GM23338 (cell line): ENCODE measurements around the gene PGAP3. TPM values are rescaled to one million over a fixed set of nuclear protein-coding genes. Genes with fewer than 3 reads are reported as not detected.
"Not testable (repeated sequence)": the region's sequence is repeated elsewhere in the genome, so short reads cannot be mapped to it uniquely, and the experiment has no call there.

Source experiments
- ATAC-seq: fragments of 200-7000 bp; cut with Tn5 transposase; 3 replicates; pipeline ENCODE4 v1.9.1; 2020
- DNase-seq: peaks from one replicate; pipeline ENCODE4 v3.0.0-alpha.2; 2015; ENCODE audit warnings: low spot score
- H2AFZ ChIP-seq: fragments of 200-600 bp; sonication (generic); 2 replicates; pipeline ENCODE4 v1.8.0; 2016; ENCODE audit warnings: antibody characterized with exemption, mild to moderate bottlenecking, moderate library complexity
- H3F3A ChIP-seq: fragments of 200-600 bp; sonication (generic); replicated peaks from 2 replicates; pipeline ENCODE4 v1.8.0; 2017; ENCODE audit warnings: antibody characterized with exemption, mixed run types, low read depth
- H3K27ac ChIP-seq: fragments of 200-600 bp; sonication (generic); 2 replicates; pipeline ENCODE4 v1.6.1; 2016; ENCODE audit warnings: low read depth
- H3K27me3 ChIP-seq: fragments of 200-600 bp; sonication (generic); 2 replicates; pipeline ENCODE4 v1.8.0; 2016; ENCODE audit warnings: mild to moderate bottlenecking, mixed run types, moderate library complexity; ENCODE audit not compliant: insufficient read depth
- H3K36me3 ChIP-seq: fragments of 200-600 bp; sonication (generic); 2 replicates; pipeline ENCODE4 v1.8.0; 2016; ENCODE audit warnings: mild to moderate bottlenecking; ENCODE audit not compliant: insufficient read depth
- H3K4me1 ChIP-seq: fragments of 200-600 bp; sonication (generic); 2 replicates; pipeline ENCODE4 v1.8.0; 2016; ENCODE audit warnings: mild to moderate bottlenecking, moderate library complexity; ENCODE audit not compliant: insufficient read depth
- H3K4me2 ChIP-seq: fragments of 200-600 bp; sonication (generic); 2 replicates; pipeline ENCODE4 v1.7.1; 2017; ENCODE audit warnings: mixed run types
- H3K4me3 ChIP-seq: fragments of 200-600 bp; sonication (generic); 2 replicates; pipeline ENCODE4 v1.6.1; 2016; ENCODE audit warnings: mixed run types
- H3K79me2 ChIP-seq: fragments of 200-600 bp; sonication (generic); replicated peaks from 2 replicates; pipeline ENCODE4 v1.8.0; 2017; ENCODE audit warnings: mild to moderate bottlenecking; ENCODE audit not compliant: insufficient read depth
- H3K9me2 ChIP-seq: fragments of 200-600 bp; sonication (generic); 2 replicates; pipeline ENCODE4 v1.8.0; 2017; ENCODE audit not compliant: insufficient read depth
- H4K20me1 ChIP-seq: fragments of 200-600 bp; sonication (generic); replicated peaks from 2 replicates; pipeline ENCODE4 v1.8.0; 2017; ENCODE audit warnings: mild to moderate bottlenecking; ENCODE audit not compliant: insufficient read depth
- H3K27ac Mint-ChIP-seq: 2 replicates; pipeline ENCODE4 v1.8.0; 2020; ENCODE audit warnings: inconsistent platforms, mild to moderate bottlenecking, moderate library complexity, mixed read lengths
- H3K27me3 Mint-ChIP-seq: 3 replicates; pipeline ENCODE4 v1.8.0; 2022; ENCODE audit warnings: low read depth, mild to moderate bottlenecking, moderate library complexity, mixed read lengths, inconsistent platforms; ENCODE audit not compliant: insufficient read depth, poor library complexity
- H3K36me3 Mint-ChIP-seq: 3 replicates; pipeline ENCODE4 v1.8.0; 2021; ENCODE audit warnings: low read depth, mild to moderate bottlenecking, inconsistent platforms, moderate library complexity, mixed read lengths
- H3K4me1 Mint-ChIP-seq: 3 replicates; pipeline ENCODE4 v1.8.0; 2020; ENCODE audit warnings: mild to moderate bottlenecking, inconsistent platforms, mixed read lengths
- H3K4me3 Mint-ChIP-seq: 3 replicates; pipeline ENCODE4 v1.8.0; 2021; ENCODE audit warnings: moderate library complexity, mild to moderate bottlenecking, inconsistent platforms, mixed read lengths
- H3K9me3 Mint-ChIP-seq: 3 replicates; pipeline ENCODE4 v1.8.0; 2020; ENCODE audit warnings: moderate library complexity, mild to moderate bottlenecking, inconsistent platforms, mixed read lengths
- CREB1 ChIP-seq: fragments of 250-450 bp; sonication (Bioruptor Pico); IDR thresholded peaks from 2 replicates; pipeline ENCODE4 v1.5.0; 2020; ENCODE audit warnings: low read depth, mild to moderate bottlenecking, moderate library complexity
- EZH2 ChIP-seq: fragments of 200-600 bp; sonication (generic); IDR thresholded peaks from one replicate; pipeline ENCODE4 v1.8.0; 2017; ENCODE audit warnings: antibody characterized with exemption, mild to moderate bottlenecking, low read depth; ENCODE audit not compliant: unreplicated experiment
- NANOG ChIP-seq: IDR thresholded peaks from 2 replicates; pipeline ENCODE4 v1.6.1; 2016; ENCODE audit warnings: antibody characterized with exemption, borderline replicate concordance
- ZNF331 ChIP-seq: fragments of 250-450 bp; sonication (Bioruptor Pico); IDR thresholded peaks from 2 replicates; pipeline ENCODE4 v1.5.0; 2020; ENCODE audit warnings: low read depth, mild to moderate bottlenecking, moderate library complexity
- ZNF462 ChIP-seq: fragments of 250-450 bp; sonication (Bioruptor Pico); IDR thresholded peaks from 2 replicates; pipeline ENCODE4 v1.5.0; 2020; ENCODE audit warnings: mild to moderate bottlenecking, moderate library complexity
- polyA plus RNA-seq: library from polyadenylated mRNA; unstranded; fragments of >200 nt; fragmentation: Nextera tagmentation; extraction: Ambion mirVana; gene quantifications from 2 replicates; pipeline ENCODE4 v1.2.1, GENCODE V29; 2016
- total RNA-seq: library from RNA; depleted of rRNA; stranded (reverse); fragments of >200 nt; shearing (Covaris generic); gene quantifications from 2 replicates; pipeline ENCODE4 v1.2.3, GENCODE V29; 2014
- TF ChIP-seq, protein P1 (sequence below): IDR thresholded peaks from 2 replicates; pipeline ENCODE4 v1.6.1; 2016; ENCODE audit warnings: antibody characterized with exemption

Gene PGAP3
- total and polyA plus RNA-seq, 2 experiments from 2014 or later = 7.0 to 10.7 TPM

DNA sequence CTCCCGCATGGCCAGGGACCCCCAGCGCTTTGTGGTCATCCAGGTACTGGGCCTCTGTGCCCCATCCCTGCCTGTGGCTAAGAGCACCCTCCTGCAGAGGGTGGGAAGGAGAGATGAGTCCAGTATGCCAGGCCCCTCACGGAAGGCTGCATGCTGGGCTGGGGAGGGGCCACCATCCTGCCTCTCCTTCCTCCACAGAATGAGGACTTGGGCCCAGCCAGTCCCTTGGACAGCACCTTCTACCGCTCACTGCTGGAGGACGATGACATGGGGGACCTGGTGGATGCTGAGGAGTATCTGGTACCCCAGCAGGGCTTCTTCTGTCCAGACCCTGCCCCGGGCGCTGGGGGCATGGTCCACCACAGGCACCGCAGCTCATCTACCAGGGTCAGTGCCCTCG lies 38.8 kb upstream of the PGAP3 start:
- Histone ChIP-seq H3K27me3 (no peaks in the 10 kb centered on the region), H3K36me3 (peaks cover 11% of the 10 kb centered on the region; the same call in 1 of the 2 replicates), H2AFZ (no peak overlapping the region), H3K4me2 (no peak overlapping the region), H3K4me3 (no peak overlapping the region), H3K79me2 (no peaks in the 10 kb centered on the region), H3F3A (peaks cover 33% of the 10 kb centered on the region), H3K9me2 (no peaks in the 10 kb centered on the region), H3K27ac (no peak overlapping the region), H4K20me1 (peaks cover 3% of the 10 kb centered on the region; the same call in 1 of the 2 replicates), H3K4me1 (peaks cover 15% of the 10 kb centered on the region)
- DNase-seq (no peak), ATAC-seq (no peak)
- no peak overlapping the region for H3K27ac Mint-ChIP-seq
- TF ChIP-seq, protein P1, sequence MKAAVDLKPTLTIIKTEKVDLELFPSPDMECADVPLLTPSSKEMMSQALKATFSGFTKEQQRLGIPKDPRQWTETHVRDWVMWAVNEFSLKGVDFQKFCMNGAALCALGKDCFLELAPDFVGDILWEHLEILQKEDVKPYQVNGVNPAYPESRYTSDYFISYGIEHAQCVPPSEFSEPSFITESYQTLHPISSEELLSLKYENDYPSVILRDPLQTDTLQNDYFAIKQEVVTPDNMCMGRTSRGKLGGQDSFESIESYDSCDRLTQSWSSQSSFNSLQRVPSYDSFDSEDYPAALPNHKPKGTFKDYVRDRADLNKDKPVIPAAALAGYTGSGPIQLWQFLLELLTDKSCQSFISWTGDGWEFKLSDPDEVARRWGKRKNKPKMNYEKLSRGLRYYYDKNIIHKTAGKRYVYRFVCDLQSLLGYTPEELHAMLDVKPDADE = no peak
- TF ChIP-seq NANOG (no peak), ZNF462 (CRISPR knock-in tag) (no peak), CREB1 (CRISPR knock-in tag) (no peak), EZH2 (no peak), ZNF331 (CRISPR knock-in tag) (no peak)
- peaks cover 42% of the 10 kb centered on the region for H3K27me3 Mint-ChIP-seq
- H3K4me3 Mint-ChIP-seq = no peak overlapping the region
- H3K9me3 Mint-ChIP-seq = no peaks in the 10 kb centered on the region; the same call in 2 of the 3 replicates
- peaks cover 67% of the 10 kb centered on the region for H3K36me3 Mint-ChIP-seq
- peaks cover 27% of the 10 kb centered on the region for H3K4me1 Mint-ChIP-seq

- not testable (repeated sequence) for H3K27ac ChIP-seq, ATAC-seq, H2AFZ ChIP-seq, H4K20me1 ChIP-seq, H3K79me2 ChIP-seq, H3K9me3 Mint-ChIP-seq, DNase-seq, H3K27ac Mint-ChIP-seq, H3K4me2 ChIP-seq, H3K9me2 ChIP-seq, H3K27me3 ChIP-seq, H3K4me3 Mint-ChIP-seq, H3K4me3 ChIP-seq
- H3K36me3 ChIP-seq = peaks cover 11% of the 10 kb centered on the region; the same call in 1 of the 2 replicates
- H3F3A ChIP-seq = peaks cover 36% of the 10 kb centered on the region
- Mint-ChIP-seq H3K36me3 (peaks cover 72% of the 10 kb centered on the region), H3K27me3 (peaks cover 38% of the 10 kb centered on the region), H3K4me1 (peaks cover 27% of the 10 kb centered on the region)
- peaks cover 15% of the 10 kb centered on the region for H3K4me1 ChIP-seq
Observed at GRCh38 chr17:39725923-39726322, 38.1 kb upstream of the PGAP3 start.
